ENCODE measurements around the gene FRMPD4.

GRCh38 chrX:12128017-12128416 is 10.3 kb upstream of the FRMPD4 start:
- TF ChIP-seq, protein P1, sequence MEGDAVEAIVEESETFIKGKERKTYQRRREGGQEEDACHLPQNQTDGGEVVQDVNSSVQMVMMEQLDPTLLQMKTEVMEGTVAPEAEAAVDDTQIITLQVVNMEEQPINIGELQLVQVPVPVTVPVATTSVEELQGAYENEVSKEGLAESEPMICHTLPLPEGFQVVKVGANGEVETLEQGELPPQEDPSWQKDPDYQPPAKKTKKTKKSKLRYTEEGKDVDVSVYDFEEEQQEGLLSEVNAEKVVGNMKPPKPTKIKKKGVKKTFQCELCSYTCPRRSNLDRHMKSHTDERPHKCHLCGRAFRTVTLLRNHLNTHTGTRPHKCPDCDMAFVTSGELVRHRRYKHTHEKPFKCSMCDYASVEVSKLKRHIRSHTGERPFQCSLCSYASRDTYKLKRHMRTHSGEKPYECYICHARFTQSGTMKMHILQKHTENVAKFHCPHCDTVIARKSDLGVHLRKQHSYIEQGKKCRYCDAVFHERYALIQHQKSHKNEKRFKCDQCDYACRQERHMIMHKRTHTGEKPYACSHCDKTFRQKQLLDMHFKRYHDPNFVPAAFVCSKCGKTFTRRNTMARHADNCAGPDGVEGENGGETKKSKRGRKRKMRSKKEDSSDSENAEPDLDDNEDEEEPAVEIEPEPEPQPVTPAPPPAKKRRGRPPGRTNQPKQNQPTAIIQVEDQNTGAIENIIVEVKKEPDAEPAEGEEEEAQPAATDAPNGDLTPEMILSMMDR (IDR thresholded peaks at IDR 0.05): no peak
- no peak for TF ChIP-seq RCOR1 (IDR thresholded peaks at IDR 0.05; ENCODE audit: low read depth, low read length)
- TF ChIP-seq EHMT2 (IDR thresholded peaks at IDR 0.05; ENCODE audit: low read depth): no peak

Data from A549 (cell line).